Duodenal mucosa (tissue), 2 donors: ENCODE results near the gene ATAD3C.
"Not testable (repeated sequence)": the region's sequence is repeated elsewhere in the genome, so short reads cannot be mapped to it uniquely, and the experiment has no call there.

Experiments used
- H3K27ac ChIP-seq: one replicate; pipeline ENCODE4 v1.7.0; 2013; ENCODE audit warnings: low read depth, low read length
- H3K27me3 ChIP-seq, 2 donors: one replicate each; pipeline ENCODE4 v1.7.0; 2013; ENCODE audit warnings: low read length in 2 of 2, control low read depth in 1 of 2; ENCODE audit not compliant: insufficient read depth in 2 of 2, control insufficient read depth in 1 of 2
- H3K36me3 ChIP-seq, 2 donors: one replicate each; pipeline ENCODE4 v1.7.0; 2013; ENCODE audit warnings: low read length in 2 of 2, control low read depth in 1 of 2; ENCODE audit not compliant: insufficient read depth in 2 of 2, control insufficient read depth in 1 of 2
- H3K4me1 ChIP-seq, 2 donors: one replicate each; pipeline ENCODE4 v1.7.0; 2013; ENCODE audit warnings: low read length in 2 of 2, control low read depth in 1 of 2; ENCODE audit not compliant: insufficient read depth in 2 of 2, control insufficient read depth in 1 of 2
- H3K4me3 ChIP-seq, 2 donors: one replicate each; pipeline ENCODE4 v1.7.0; 2013; ENCODE audit warnings: low read length in 2 of 2, low read depth in 1 of 2
- H3K9ac ChIP-seq, 2 donors: one replicate each; pipeline ENCODE4 v1.7.0; 2013; ENCODE audit warnings: low read length in 2 of 2, low read depth in 1 of 2
- H3K9me3 ChIP-seq, 2 donors: one replicate each; pipeline ENCODE4 v1.7.0; 2013; ENCODE audit warnings: low read length in 2 of 2, control low read depth in 1 of 2; ENCODE audit not compliant: control insufficient read depth in 1 of 2

Gene ATAD3C

GRCh38 chr1:1406821-1407635 lies 42.5 kb upstream of the ATAD3C start, which contains the start of gene MRPL20:
TSS of gene MRPL20 (minus strand) at chr1:1407293. CDS start at chr1:1407217, 76 bp downstream.
- Histone ChIP-seq H3K4me3 (peak within 1 kb of the TSS; percentile 78 to 91), H3K27ac (peak within 1 kb of the TSS; percentile 50), H3K9ac (peak within 1 kb of the TSS; percentile 76 to 79), H3K4me1 (peaks cover 13 to 20% of the 10 kb centered on the region in 2 donors), H3K36me3 (peaks cover 11 to 29% of the 10 kb centered on the region in 2 donors), H3K27me3 (no peaks in the 10 kb centered on the region), H3K9me3 (no peaks in the 10 kb centered on the region)

- H3K9me3 ChIP-seq: no peaks in the 10 kb centered on the region
- peaks cover 13 to 20% of the 10 kb centered on the region in 2 donors for H3K4me1 ChIP-seq
- peaks cover 6 to 22% of the 10 kb centered on the region in 2 donors for H3K36me3 ChIP-seq
- H3K27me3 ChIP-seq: no peaks in the 10 kb centered on the region
- H3K9ac ChIP-seq: peak overlapping the region; percentile 76 to 79
- H3K27ac ChIP-seq: peak overlapping the region; percentile 50
- peak overlapping the region; percentile 78 to 91 for H3K4me3 ChIP-seq
These were observed 41.7 kb upstream of the ATAD3C start for GRCh38 chr1:1407636-1408318.

GRCh38 chr1:1410238-1410637 lies 39.3 kb upstream of the ATAD3C start:
- not testable (repeated sequence) for H3K36me3 ChIP-seq, H3K9ac ChIP-seq, H3K27ac ChIP-seq, H3K27me3 ChIP-seq, H3K9me3 ChIP-seq, H3K4me3 ChIP-seq
- peaks cover 13 to 20% of the 10 kb centered on the region in 2 donors for H3K4me1 ChIP-seq

GRCh38 chr1:1411626-1412025 lies 37.9 kb upstream of the ATAD3C start:
- Histone ChIP-seq H3K4me3 (no peak overlapping the region), H3K27me3 (no peaks in the 10 kb centered on the region), H3K36me3 (no peaks in the 10 kb centered on the region), H3K27ac (no peak overlapping the region), H3K9ac (no peak overlapping the region), H3K9me3 (no peaks in the 10 kb centered on the region), H3K4me1 (peaks cover 4 to 8% of the 10 kb centered on the region in 2 donors)

GRCh38 chr1:1412311-1412902 lies 37.1 kb upstream of the ATAD3C start:
- H3K27ac ChIP-seq, H3K36me3 ChIP-seq, H3K9ac ChIP-seq, H3K27me3 ChIP-seq, H3K9me3 ChIP-seq, H3K4me3 ChIP-seq, H3K4me1 ChIP-seq: not testable (repeated sequence)

GRCh38 chr1:1415751-1416150 lies 33.7 kb upstream of the ATAD3C start:
- Histone ChIP-seq H3K9ac (no peak overlapping the region), H3K9me3 (no peaks in the 10 kb centered on the region), H3K36me3 (no peaks in the 10 kb centered on the region), H3K4me1 (no peaks in the 10 kb centered on the region), H3K4me3 (no peak overlapping the region), H3K27ac (no peak overlapping the region), H3K27me3 (no peaks in the 10 kb centered on the region)

- H3K9ac ChIP-seq, H3K36me3 ChIP-seq, H3K9me3 ChIP-seq, H3K27ac ChIP-seq, H3K27me3 ChIP-seq, H3K4me3 ChIP-seq, H3K4me1 ChIP-seq: not testable (repeated sequence)
These were observed 32.1 kb upstream of the ATAD3C start for GRCh38 chr1:1417396-1417795.

GRCh38 chr1:1417825-1418463 lies 31.5 kb upstream of the ATAD3C start:
- H3K27me3 ChIP-seq, H3K9me3 ChIP-seq, H3K4me1 ChIP-seq, H3K9ac ChIP-seq, H3K4me3 ChIP-seq, H3K36me3 ChIP-seq, H3K27ac ChIP-seq: not testable (repeated sequence)

- no peak overlapping the region for H3K27ac ChIP-seq
- H3K36me3 ChIP-seq: no peaks in the 10 kb centered on the region
- no peaks in the 10 kb centered on the region for H3K4me1 ChIP-seq
- H3K27me3 ChIP-seq: peaks cover 0 to 2% of the 10 kb centered on the region in 2 donors
- H3K4me3 ChIP-seq: no peak overlapping the region
- H3K9me3 ChIP-seq: no peaks in the 10 kb centered on the region
- no peak overlapping the region for H3K9ac ChIP-seq
These were observed 30.8 kb upstream of the ATAD3C start for GRCh38 chr1:1418464-1419362.
